BLaER1 treated with 17β-estradiol and CSF1 and Interleukin-3, amounts not matched to agents 10 nM and 100 nM (cell line): Measurements from ENCODE around the gene INS.

Experiments used
- H3K27ac ChIP-seq, 11 experiments: shearing (Covaris generic); formaldehyde crosslinking; 2 replicates each; pipeline ENCODE4 v1.8.1; 2022
- H3K27me3 ChIP-seq, 11 experiments: shearing (Covaris generic); formaldehyde crosslinking; 2 replicates each; pipeline ENCODE4 v1.8.1; 2022
- H3K36me3 ChIP-seq, 11 experiments: shearing (Covaris generic); formaldehyde crosslinking; 2 replicates each; pipeline ENCODE4 v1.8.1; 2022
- H3K4me1 ChIP-seq, 10 experiments: shearing (Covaris generic); formaldehyde crosslinking; 2 replicates each; pipeline ENCODE4 v1.8.1; 2022
- H3K4me2 ChIP-seq, 11 experiments: shearing (Covaris generic); formaldehyde crosslinking; 2 replicates each; pipeline ENCODE4 v1.8.1; 2022
- H3K4me3 ChIP-seq, 10 experiments: shearing (Covaris generic); formaldehyde crosslinking; 2 replicates each; pipeline ENCODE4 v1.8.1; 2022
- H3K9ac ChIP-seq, 11 experiments: shearing (Covaris generic); formaldehyde crosslinking; 2 replicates each; pipeline ENCODE4 v1.8.1; 2022
- H3K9me3 ChIP-seq, 11 experiments: shearing (Covaris generic); formaldehyde crosslinking; replicated peaks in 1 of 11; 2 replicates each; pipeline ENCODE4 v1.8.1; 2022
- H4K20me1 ChIP-seq, 11 experiments: shearing (Covaris generic); formaldehyde crosslinking; 2 replicates each; pipeline ENCODE4 v1.8.1; 2022
- Cebpa-rat ChIP-seq, 11 experiments: shearing (Covaris generic); IDR thresholded peaks; 2 replicates each; pipeline ENCODE4 v1.8.1; 2022

The INS gene

GRCh38 chr11:2142762-2143202, 18.2 kb downstream of the INS start:
- Histone ChIP-seq H3K27me3 (peaks cover 98 to 100% (median 100%) of the 10 kb centered on the region in 11 experiments), H4K20me1 (peaks cover 0 to 70% (median 40%) of the 10 kb centered on the region in 11 experiments; a peak in 17 of 22 replicates), H3K4me2 (peak overlapping the region in 3 of 11 experiments; percentile 55 to 83 (median 80); a peak in 5 of 22 replicates), H3K4me3 (no peak overlapping the region), H3K27ac (no peak overlapping the region), H3K9me3 (peaks cover 0 to 6% (median 0%) of the 10 kb centered on the region in 11 experiments; a peak in 7 of 22 replicates), H3K4me1 (peaks cover 0 to 24% (median 7%) of the 10 kb centered on the region in 10 experiments; a peak in 11 of 20 replicates), H3K36me3 (no peaks in the 10 kb centered on the region), H3K9ac (no peak overlapping the region)
- no peak for TF ChIP-seq Cebpa-rat (IDR thresholded peaks at IDR 0.05)

DNA sequence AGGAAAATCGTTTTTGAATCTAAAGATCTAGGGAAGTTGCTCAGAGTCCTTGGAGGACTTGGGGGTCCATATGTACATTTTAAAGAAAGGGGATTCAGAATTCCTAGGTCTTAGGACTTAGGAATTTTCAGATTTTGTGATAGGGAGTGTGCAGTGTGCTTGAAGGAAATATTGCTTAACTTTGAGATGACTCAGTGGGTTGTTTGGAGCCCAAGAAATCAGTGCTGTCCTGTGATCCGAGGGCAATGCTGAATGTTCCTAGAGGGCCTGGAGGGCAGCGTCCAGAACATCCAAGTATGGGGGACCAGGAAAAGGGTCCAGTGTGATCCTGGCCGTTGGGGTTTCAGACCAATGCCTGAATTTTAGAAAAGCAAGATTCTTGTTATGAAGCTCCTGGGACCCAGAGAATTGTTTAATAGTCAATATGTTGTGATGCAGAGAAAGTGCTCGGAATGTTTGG, 18.7 kb downstream of the INS start:
- no peak overlapping the region for H3K9ac ChIP-seq

GRCh38 chr11:2140411-2141400, 20.3 kb downstream of the INS start:
- H3K4me3 ChIP-seq = no peak overlapping the region
- peaks cover 98 to 100% (median 100%) of the 10 kb centered on the region in 11 experiments for H3K27me3 ChIP-seq
- H3K27ac ChIP-seq = no peak overlapping the region
- H3K36me3 ChIP-seq = no peaks in the 10 kb centered on the region
- H3K9me3 ChIP-seq = peaks cover 0 to 6% (median 0%) of the 10 kb centered on the region in 11 experiments; a peak in 7 of 22 replicates
- no peak overlapping the region for H3K9ac ChIP-seq
- H4K20me1 ChIP-seq = peaks cover 0 to 61% (median 25%) of the 10 kb centered on the region in 11 experiments; a peak in 17 of 22 replicates
- TF ChIP-seq Cebpa-rat (IDR thresholded peaks at IDR 0.05) = no peak
- H3K4me1 ChIP-seq = peaks cover 0 to 24% (median 3%) of the 10 kb centered on the region in 10 experiments; a peak in 7 of 20 replicates
- no peak overlapping the region for H3K4me2 ChIP-seq

More for the DNA sequence above, 18.7 kb downstream of the INS start:
- Histone ChIP-seq H3K9me3 (peaks cover 0 to 6% (median 0%) of the 10 kb centered on the region in 11 experiments; a peak in 7 of 22 replicates), H3K36me3 (no peaks in the 10 kb centered on the region), H3K4me3 (no peak overlapping the region), H3K4me1 (peaks cover 0 to 24% (median 6%) of the 10 kb centered on the region in 10 experiments; a peak in 11 of 20 replicates), H3K27me3 (peaks cover 98 to 100% (median 100%) of the 10 kb centered on the region in 11 experiments), H3K4me2 (peak overlapping the region in 3 of 11 experiments; percentile 55 to 83 (median 80); a peak in 5 of 22 replicates), H3K27ac (no peak overlapping the region), H4K20me1 (peaks cover 0 to 67% (median 41%) of the 10 kb centered on the region in 11 experiments; a peak in 17 of 22 replicates)
- TF ChIP-seq Cebpa-rat (IDR thresholded peaks at IDR 0.05) = no peak; a peak in 2 of 22 replicates

DNA sequence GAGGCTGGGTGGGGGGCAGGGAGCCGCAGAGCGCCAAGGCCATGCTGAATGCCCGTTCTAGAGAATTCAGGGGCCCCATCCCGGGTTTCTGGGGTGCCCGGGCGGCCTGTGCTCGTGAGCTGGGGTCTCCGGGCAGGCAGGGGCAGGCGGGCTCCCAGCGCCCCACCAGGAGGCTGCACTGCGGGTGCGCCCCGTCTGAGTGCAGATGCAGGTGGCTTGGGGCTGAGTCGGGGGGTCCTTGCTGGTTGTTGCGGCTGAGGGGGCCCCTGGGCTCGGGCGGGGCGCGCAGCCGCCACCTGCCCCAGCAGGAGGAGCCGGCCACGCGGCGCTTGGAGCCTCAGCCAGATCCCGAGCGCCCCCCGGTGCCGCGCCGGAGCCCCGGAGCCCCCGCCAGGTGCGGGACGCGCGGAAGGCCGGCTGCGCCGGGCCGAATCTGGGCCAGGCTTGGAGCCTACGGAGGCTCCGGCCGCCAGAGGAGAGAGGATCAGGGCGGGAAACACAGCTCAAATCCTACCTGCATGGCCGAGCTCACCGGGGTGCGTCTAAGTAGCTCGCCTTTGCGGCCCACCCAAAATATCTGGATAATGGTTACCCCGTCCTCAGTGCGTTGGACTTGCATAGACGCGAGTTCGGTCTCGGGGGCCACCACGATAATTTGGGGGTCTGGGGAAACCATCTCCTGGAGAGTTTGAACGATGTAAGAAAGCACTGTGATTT, 21.2 kb downstream of the INS start:
- Histone ChIP-seq H3K4me2 (no peak overlapping the region), H3K9me3 (peaks cover 0 to 6% (median 0%) of the 10 kb centered on the region in 11 experiments; a peak in 7 of 22 replicates), H4K20me1 (peaks cover 0 to 61% (median 20%) of the 10 kb centered on the region in 11 experiments; a peak in 17 of 22 replicates), H3K27ac (no peak overlapping the region), H3K4me3 (no peak overlapping the region), H3K36me3 (no peaks in the 10 kb centered on the region), H3K27me3 (peaks cover 98 to 100% (median 100%) of the 10 kb centered on the region in 11 experiments), H3K9ac (no peak overlapping the region), H3K4me1 (peaks cover 0 to 24% (median 3%) of the 10 kb centered on the region in 10 experiments; a peak in 7 of 20 replicates)
- TF ChIP-seq Cebpa-rat (IDR thresholded peaks at IDR 0.05) = no peak

DNA sequence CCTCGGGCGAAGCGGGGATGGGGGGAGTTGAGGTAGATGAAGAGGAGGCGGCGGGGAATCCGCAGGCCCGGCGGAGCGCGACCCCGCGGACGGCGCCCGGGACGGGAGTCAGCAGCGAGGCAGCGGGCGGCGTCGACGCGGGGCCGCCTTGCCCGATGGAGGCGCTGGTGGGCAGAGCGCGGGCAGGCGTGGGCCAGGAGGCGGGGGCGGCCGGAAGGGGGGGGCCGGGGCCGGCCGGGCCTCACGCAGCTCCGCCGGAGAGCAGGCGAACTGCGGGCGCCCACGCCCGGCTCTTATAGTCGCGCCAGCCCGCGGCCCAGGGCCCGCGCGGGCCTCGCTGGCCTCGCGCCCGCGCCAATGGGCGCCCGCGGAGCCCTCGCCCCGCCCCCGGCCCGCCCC, 21.9 kb downstream of the INS start, which contains the start of gene IGF2:
TSS of gene IGF2 (minus strand) at position 267 of the 399 bp plus-strand sequence. CDS start 3,866 bp downstream, outside the sequence.
- H3K9me3 ChIP-seq = peaks cover 0 to 6% (median 0%) of the 10 kb centered on the region in 11 experiments; a peak in 7 of 22 replicates
- H3K27me3 ChIP-seq = peaks cover 98 to 100% (median 100%) of the 10 kb centered on the region in 11 experiments
- peaks cover 0 to 62% (median 18%) of the 10 kb centered on the region in 11 experiments; a peak in 17 of 22 replicates for H4K20me1 ChIP-seq
- no peak within 1 kb of the TSS for H3K4me2 ChIP-seq
- H3K4me1 ChIP-seq = peaks cover 0 to 21% (median 2%) of the 10 kb centered on the region in 10 experiments; a peak in 7 of 20 replicates
- H3K27ac ChIP-seq = no peak within 1 kb of the TSS
- H3K36me3 ChIP-seq = no peaks in the 10 kb centered on the region
- TF ChIP-seq Cebpa-rat (IDR thresholded peaks at IDR 0.05) = no peak
- H3K9ac ChIP-seq = no peak within 1 kb of the TSS
- no peak within 1 kb of the TSS for H3K4me3 ChIP-seq

DNA sequence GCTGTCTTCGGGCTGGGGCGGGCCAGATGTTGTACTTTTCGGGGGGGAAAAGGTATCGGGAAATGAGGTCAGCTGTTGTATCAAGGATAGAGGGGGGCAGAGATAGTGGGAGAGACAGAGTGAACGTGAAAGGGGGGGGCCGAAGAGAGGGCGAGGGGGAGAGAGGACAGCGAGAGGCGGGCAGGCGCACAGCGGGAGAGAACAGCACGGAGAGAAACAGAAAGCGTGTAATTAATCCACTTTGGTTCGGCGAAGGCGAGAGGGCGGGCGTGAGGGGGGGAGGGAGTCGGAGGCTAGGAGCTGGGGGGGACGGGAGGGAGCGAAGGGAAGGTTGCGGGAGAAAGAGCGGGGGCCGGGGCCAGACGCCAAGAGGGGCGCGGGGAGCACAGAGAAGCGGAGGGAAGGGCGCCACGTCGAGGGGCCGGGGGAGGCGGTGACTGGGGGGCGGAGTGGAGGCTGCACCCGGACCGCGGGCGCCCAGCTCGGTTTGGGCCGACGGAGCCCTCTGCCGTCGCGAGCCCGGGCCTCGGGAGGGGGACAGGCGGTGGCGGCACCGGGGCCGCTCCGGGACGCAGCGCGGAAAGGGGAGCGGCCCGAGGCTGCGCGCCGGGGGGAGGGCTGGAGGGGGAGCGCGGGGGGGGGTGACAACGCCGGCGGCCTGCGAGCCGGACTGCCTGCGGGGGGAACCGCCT, 22.4 kb downstream of the INS start:
- H3K9me3 ChIP-seq = peaks cover 0 to 6% (median 0%) of the 10 kb centered on the region in 11 experiments; a peak in 7 of 22 replicates
- H3K4me3 ChIP-seq = no peak overlapping the region

GRCh38 chr11:2138068-2138430, 23.0 kb downstream of the INS start:
- H3K4me1 ChIP-seq = peaks cover 0 to 13% (median 0%) of the 10 kb centered on the region in 10 experiments; a peak in 7 of 20 replicates
- H3K9me3 ChIP-seq = peaks cover 0 to 6% (median 0%) of the 10 kb centered on the region in 11 experiments; a peak in 7 of 22 replicates
- no peaks in the 10 kb centered on the region for H3K36me3 ChIP-seq
- H3K4me2 ChIP-seq = no peak overlapping the region
- H3K27me3 ChIP-seq = peaks cover 99 to 100% (median 100%) of the 10 kb centered on the region in 11 experiments
- no peak for TF ChIP-seq Cebpa-rat (IDR thresholded peaks at IDR 0.05)
- H3K9ac ChIP-seq = no peak overlapping the region
- no peak overlapping the region for H3K27ac ChIP-seq
- H3K4me3 ChIP-seq = no peak overlapping the region
- peaks cover 0 to 63% (median 20%) of the 10 kb centered on the region in 11 experiments; a peak in 16 of 22 replicates for H4K20me1 ChIP-seq

More for the DNA sequence above, 22.4 kb downstream of the INS start:
- Histone ChIP-seq H3K9ac (no peak overlapping the region), H3K27me3 (peaks cover 98 to 100% (median 100%) of the 10 kb centered on the region in 11 experiments), H4K20me1 (peaks cover 0 to 61% (median 16%) of the 10 kb centered on the region in 11 experiments; a peak in 17 of 22 replicates), H3K36me3 (no peaks in the 10 kb centered on the region), H3K4me2 (no peak overlapping the region), H3K27ac (no peak overlapping the region), H3K4me1 (peaks cover 0 to 15% (median 0%) of the 10 kb centered on the region in 10 experiments; a peak in 7 of 20 replicates)
- no peak for TF ChIP-seq Cebpa-rat (IDR thresholded peaks at IDR 0.05)
